Keratinocyte (primary cell): Measurements from ENCODE around the gene GATAD1. TPM values are rescaled to one million over a fixed set of nuclear protein-coding genes. Genes with fewer than 3 reads are reported as not detected.

Experiments used
- DNase-seq: peaks from one replicate; pipeline ENCODE4 v3.0.0-alpha.2; 2011; ENCODE audit warnings: low read depth, missing footprints, low spot score
- FAIRE-seq: peaks from 2 replicates; lab custom pipeline; 2011; peaks lifted over from hg19 to GRCh38; lab: Jason Lieb, UNC
- H2AFZ ChIP-seq: 2 replicates; pipeline ENCODE4 v1.6.0; 2012; ENCODE audit warnings: low read length, control low read depth, inconsistent platforms; ENCODE audit not compliant: control insufficient read depth
- H3K27ac ChIP-seq: 2 replicates; pipeline ENCODE4 v1.5.1; 2011; ENCODE audit warnings: low read length; ENCODE audit not compliant: control insufficient read depth, insufficient read depth
- H3K27me3 ChIP-seq: 3 replicates; pipeline ENCODE4 v1.6.0; 2011; ENCODE audit warnings: low read length; ENCODE audit not compliant: control insufficient read depth, insufficient read depth; ENCODE audit errors: extremely low read depth
- H3K36me3 ChIP-seq, 2 experiments: 2 replicates in 1 of 2; 3 replicates in 1 of 2; pipeline ENCODE4 v1.5.1; 2011; ENCODE audit warnings: low read length in 2 of 2, mild to moderate bottlenecking in 1 of 2; ENCODE audit not compliant: control insufficient read depth in 2 of 2, insufficient read depth in 2 of 2; ENCODE audit errors: extremely low read depth in 1 of 2
- H3K4me1 ChIP-seq: 3 replicates; pipeline ENCODE4 v1.5.1; 2011; ENCODE audit warnings: low read length; ENCODE audit not compliant: control insufficient read depth, insufficient read depth; ENCODE audit errors: extremely low read depth
- H3K4me2 ChIP-seq: 3 replicates; pipeline ENCODE4 v1.6.0; 2011; ENCODE audit warnings: low read depth, low read length; ENCODE audit not compliant: control insufficient read depth, insufficient read depth; ENCODE audit errors: extremely low read depth
- H3K4me3 ChIP-seq, 3 experiments: fragments of 200-600 bp in 1 of 3; sonication (generic) in 1 of 3; 2 replicates in 2 of 3; 3 replicates in 1 of 3; pipeline ENCODE4 v1.5.1; 2011 to 2016; ENCODE audit warnings: low read length in 3 of 3, mild to moderate bottlenecking in 3 of 3, control low read depth in 2 of 3, inconsistent platforms in 1 of 3, low read depth in 1 of 3, mixed read lengths in 1 of 3, mixed run types in 1 of 3, moderate library complexity in 1 of 3; ENCODE audit not compliant: control insufficient read depth in 2 of 3, insufficient read depth in 2 of 3; ENCODE audit errors: extremely low read depth in 1 of 3
- H3K79me2 ChIP-seq: 2 replicates; pipeline ENCODE4 v1.6.0; 2012; ENCODE audit warnings: low read length; ENCODE audit not compliant: control insufficient read depth, insufficient read depth
- H3K9ac ChIP-seq: 3 replicates; pipeline ENCODE4 v1.6.0; 2011; ENCODE audit warnings: low read length; ENCODE audit not compliant: control insufficient read depth, insufficient read depth; ENCODE audit errors: extremely low read depth
- H3K9me1 ChIP-seq: 3 replicates; pipeline ENCODE4 v1.6.0; 2011; ENCODE audit warnings: low read length; ENCODE audit not compliant: control insufficient read depth, insufficient read depth; ENCODE audit errors: extremely low read depth
- H3K9me3 ChIP-seq: 2 replicates; pipeline ENCODE4 v1.5.1; 2012; ENCODE audit warnings: low read depth, low read length; ENCODE audit not compliant: control insufficient read depth
- H4K20me1 ChIP-seq: 3 replicates; pipeline ENCODE4 v1.6.0; 2011; ENCODE audit warnings: low read length; ENCODE audit not compliant: control insufficient read depth, insufficient read depth; ENCODE audit errors: extremely low read depth
- EZH2 ChIP-seq: IDR thresholded peaks from one replicate; pipeline ENCODE4 v1.6.1; 2012; ENCODE audit warnings: inconsistent platforms, mild to moderate bottlenecking, low read length, moderate library complexity
- dilution Hi-C: fragments of 300-500 bp; cut with MboI; formaldehyde crosslinking; loops from one replicate; pipeline ENCODE4 v1.7.0; 2020; ENCODE audit warnings: low sequenced_read_pairs; ENCODE audit not compliant: extremely low pct_ligation_motif_present
- polyA plus RNA-seq, 5 experiments: library from polyadenylated mRNA; depleted of rRNA in 3 of 5; stranded (reverse) in 3 of 5; stranded (forward) in 1 of 5; unstranded in 1 of 5; fragments of >200 nt; gene quantifications; 1 replicate in 1 of 5; 2 replicates in 3 of 5; 3 replicates in 1 of 5; pipeline versions ENCODE4 v1.2.1 to v1.2.3, GENCODE V29; 2011 to 2012; ENCODE audit warnings: missing spikeins in 2 of 5, low read depth in 1 of 5, low replicate concordance in 1 of 5
- TF ChIP-seq, protein P1 (sequence below), 3 experiments: IDR thresholded peaks in 1 of 3; conservative IDR thresholded peaks in 1 of 3; optimal IDR thresholded peaks in 1 of 3; 2 replicates in 2 of 3; 3 replicates in 1 of 3; pipeline versions ENCODE3 to v1.5.1; 2011; ENCODE audit warnings: low read length in 3 of 3, mild to moderate bottlenecking in 3 of 3, moderate library complexity in 2 of 3, control low read depth in 1 of 3, inconsistent platforms in 1 of 3; ENCODE audit not compliant: insufficient read depth in 2 of 3; ENCODE audit errors: extremely low read depth in 1 of 3

GATAD1 gene
- polyA plus RNA-seq, 1 donor (not counting 4 experiments of a cell fraction or from before 2014, with no cell fraction given): 16.5 TPM

GRCh38 chr7:92487804-92488203, 40.5 kb downstream of the GATAD1 start:
- dilution Hi-C loops: no loop called here
- H3K27ac ChIP-seq: no peak overlapping the region
- no peaks in the 10 kb centered on the region for H3K9me1 ChIP-seq
- TF ChIP-seq EZH2: no peak
- H3K9ac ChIP-seq: no peak overlapping the region
- no peak for DNase-seq
- peaks cover 0 to 8% of the 10 kb centered on the region in 2 experiments for H3K36me3 ChIP-seq
- no peak overlapping the region for H3K4me2 ChIP-seq
- no peaks in the 10 kb centered on the region for H3K27me3 ChIP-seq
- H3K4me3 ChIP-seq: no peak overlapping the region
- no peaks in the 10 kb centered on the region for H3K4me1 ChIP-seq
- no peaks in the 10 kb centered on the region for H4K20me1 ChIP-seq
- no peak overlapping the region for H2AFZ ChIP-seq
- H3K79me2 ChIP-seq: no peaks in the 10 kb centered on the region
- FAIRE-seq: no peak
- H3K9me3 ChIP-seq: no peaks in the 10 kb centered on the region

DNA sequence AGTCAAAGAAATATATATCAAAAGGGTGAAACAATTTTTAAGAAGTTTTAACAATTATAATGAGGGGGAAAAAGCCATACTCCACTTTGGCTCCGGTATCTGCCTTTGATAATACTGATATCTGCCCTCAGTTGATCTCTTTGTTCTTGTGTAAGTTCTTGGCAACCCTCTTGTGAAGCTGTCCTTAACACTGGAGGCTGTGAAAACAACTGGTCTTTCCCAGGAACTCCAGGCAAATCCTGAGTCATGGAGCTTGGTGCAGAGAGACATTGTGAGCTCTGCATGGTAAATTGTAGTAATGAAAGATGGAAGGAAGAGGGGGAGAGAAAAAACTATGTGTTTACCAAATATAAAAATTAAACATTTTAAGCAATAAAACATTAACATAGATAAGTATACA, 42.4 kb downstream of the GATAD1 start:
- DNase-seq (no peak), FAIRE-seq (no peak)
- Histone ChIP-seq H3K79me2 (no peaks in the 10 kb centered on the region), H3K27ac (no peak overlapping the region), H3K4me1 (no peaks in the 10 kb centered on the region), H3K36me3 (peaks cover 0 to 8% of the 10 kb centered on the region in 2 experiments), H3K27me3 (no peaks in the 10 kb centered on the region), H3K4me3 (no peak overlapping the region), H3K4me2 (no peak overlapping the region), H3K9me1 (no peaks in the 10 kb centered on the region), H3K9me3 (no peaks in the 10 kb centered on the region), H3K9ac (no peak overlapping the region), H2AFZ (no peak overlapping the region), H4K20me1 (no peaks in the 10 kb centered on the region)
- dilution Hi-C loops: no loop called here
- TF ChIP-seq, protein P1, sequence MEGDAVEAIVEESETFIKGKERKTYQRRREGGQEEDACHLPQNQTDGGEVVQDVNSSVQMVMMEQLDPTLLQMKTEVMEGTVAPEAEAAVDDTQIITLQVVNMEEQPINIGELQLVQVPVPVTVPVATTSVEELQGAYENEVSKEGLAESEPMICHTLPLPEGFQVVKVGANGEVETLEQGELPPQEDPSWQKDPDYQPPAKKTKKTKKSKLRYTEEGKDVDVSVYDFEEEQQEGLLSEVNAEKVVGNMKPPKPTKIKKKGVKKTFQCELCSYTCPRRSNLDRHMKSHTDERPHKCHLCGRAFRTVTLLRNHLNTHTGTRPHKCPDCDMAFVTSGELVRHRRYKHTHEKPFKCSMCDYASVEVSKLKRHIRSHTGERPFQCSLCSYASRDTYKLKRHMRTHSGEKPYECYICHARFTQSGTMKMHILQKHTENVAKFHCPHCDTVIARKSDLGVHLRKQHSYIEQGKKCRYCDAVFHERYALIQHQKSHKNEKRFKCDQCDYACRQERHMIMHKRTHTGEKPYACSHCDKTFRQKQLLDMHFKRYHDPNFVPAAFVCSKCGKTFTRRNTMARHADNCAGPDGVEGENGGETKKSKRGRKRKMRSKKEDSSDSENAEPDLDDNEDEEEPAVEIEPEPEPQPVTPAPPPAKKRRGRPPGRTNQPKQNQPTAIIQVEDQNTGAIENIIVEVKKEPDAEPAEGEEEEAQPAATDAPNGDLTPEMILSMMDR (optimal IDR thresholded peaks at IDR 0.05 in 1 of 3, IDR thresholded peaks at IDR 0.05 in 1 of 3, conservative IDR thresholded peaks at IDR 0.05 in 1 of 3; ENCODE audit: extremely low read depth in 1 of 3, insufficient read depth in 2 of 3, low read length in 3 of 3): no peak
- no peak for TF ChIP-seq EZH2

DNA sequence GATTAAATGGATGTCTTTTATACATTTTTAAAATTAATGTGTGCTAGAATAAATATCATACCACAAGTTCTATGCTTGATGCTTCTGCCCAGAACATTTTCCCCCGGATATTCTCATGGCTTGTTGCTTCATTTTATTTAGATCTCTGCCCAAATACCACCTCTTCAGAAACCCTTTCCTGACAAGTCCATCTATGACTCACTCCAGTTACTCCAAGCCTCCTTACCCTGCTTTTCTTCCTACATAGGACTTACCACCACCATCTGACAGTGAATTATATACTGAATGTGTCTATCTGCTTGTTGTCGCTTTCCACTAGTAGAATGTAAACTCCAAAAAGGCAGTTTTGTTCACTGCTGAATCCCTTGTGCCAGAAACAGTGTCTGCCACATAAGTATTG, 49.6 kb downstream of the GATAD1 start:
- DNase-seq (no peak), FAIRE-seq (no peak)
- no peaks in the 10 kb centered on the region for H3K9me1 ChIP-seq
- H3K4me1 ChIP-seq: no peaks in the 10 kb centered on the region
- peaks cover 1 to 4% of the 10 kb centered on the region in 2 experiments for H3K36me3 ChIP-seq
- no peak overlapping the region for H2AFZ ChIP-seq
- no peaks in the 10 kb centered on the region for H4K20me1 ChIP-seq
- no peak overlapping the region for H3K4me2 ChIP-seq
- dilution Hi-C loops: no loop called here
- TF ChIP-seq, protein P1 (optimal IDR thresholded peaks at IDR 0.05 in 1 of 3, IDR thresholded peaks at IDR 0.05 in 1 of 3, conservative IDR thresholded peaks at IDR 0.05 in 1 of 3; ENCODE audit: extremely low read depth in 1 of 3, insufficient read depth in 2 of 3, low read length in 3 of 3): no peak
- TF ChIP-seq EZH2: no peak
- no peak overlapping the region for H3K4me3 ChIP-seq
- H3K27ac ChIP-seq: no peak overlapping the region
- no peaks in the 10 kb centered on the region for H3K79me2 ChIP-seq
- no peak overlapping the region for H3K9ac ChIP-seq
- H3K9me3 ChIP-seq: no peaks in the 10 kb centered on the region
- H3K27me3 ChIP-seq: no peaks in the 10 kb centered on the region
